Measurements from ENCODE around the gene WDR6. TPM values are rescaled to one million over a fixed set of nuclear protein-coding genes. Genes with fewer than 3 reads are reported as not detected.
A peak's percentile ranks its signal among the peaks of the same experiment; 100 is the strongest.

Gene WDR6
- total and polyA plus RNA-seq, 9 of the 15 experiments (the other 6 are each of a cell fraction or from before 2014, with no cell fraction given): 8.9 to 90.6 (median 44.7) TPM

DNA sequence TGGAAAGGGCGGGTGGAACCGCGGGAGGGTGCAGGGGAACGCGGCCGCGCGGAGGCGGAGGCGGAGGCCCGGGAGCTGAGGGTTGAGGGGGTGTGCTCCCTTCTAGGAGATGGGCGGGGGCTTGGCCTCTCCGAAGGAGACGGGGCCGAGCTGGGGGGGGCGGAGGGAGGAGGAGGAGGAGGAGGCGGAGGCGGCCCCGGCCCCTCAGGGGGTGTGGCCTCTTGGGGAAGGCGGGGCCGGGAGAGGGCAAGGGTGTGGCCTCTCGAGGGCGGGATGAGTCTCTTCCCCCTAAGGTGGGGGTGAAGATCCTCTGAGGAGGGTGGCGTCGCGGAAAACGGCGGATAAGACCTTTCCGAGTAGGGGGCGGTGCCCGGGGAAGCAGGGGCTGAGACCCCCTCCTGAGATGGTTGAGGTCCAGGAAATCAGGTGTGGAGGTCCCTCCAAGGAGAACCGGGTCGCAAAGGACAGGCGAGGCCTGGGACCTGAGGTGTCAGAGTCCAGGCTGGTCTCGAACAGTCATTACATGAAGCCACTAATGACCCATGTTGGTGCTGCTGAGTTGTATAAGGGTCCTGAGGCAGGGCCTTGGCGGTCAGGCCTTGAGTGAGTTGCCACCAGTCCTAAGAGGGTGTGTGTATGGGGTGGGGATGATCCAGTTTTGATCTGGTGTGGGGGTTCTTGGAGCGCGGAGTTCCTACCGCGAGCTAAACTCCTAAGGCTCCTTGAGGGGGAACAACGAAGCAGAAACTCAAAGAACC, 759 bp downstream of the WDR6 start:
- no peaks in the 10 kb centered on the region for H3K9me3 ChIP-seq (replicated peaks; ENCODE audit: control insufficient read depth, insufficient read depth, low read depth, low read length)
- peaks cover 23% of the 10 kb centered on the region; the same call in 2 of the 3 replicates for H3K36me3 ChIP-seq (ENCODE audit: control insufficient read depth, insufficient read depth, low read length)
- peaks cover 8% of the 10 kb centered on the region for H4K20me1 ChIP-seq (replicated peaks; ENCODE audit: control insufficient read depth, insufficient read depth, low read length)
- peak overlapping the region; percentile 97 to 99 for H3K9ac ChIP-seq (ENCODE audit: insufficient read depth in 1 of 2, low read depth in 2 of 2, low read length in 2 of 2)
- H3K79me2 ChIP-seq (ENCODE audit: control insufficient read depth, insufficient read depth, low read length): peaks cover 51% of the 10 kb centered on the region
- intact Hi-C loops (cut with micrococcal nuclease): loop anchor here (2.0 to 5.0 kb wide), 2 partner anchors 19 to 91 kb away; partner anchors contain the start of gene ARIH2
- FAIRE-seq: peak; percentile 70
- H3K27me3 ChIP-seq (ENCODE audit: control insufficient read depth in 2 of 2, insufficient read depth in 2 of 2, low read length in 2 of 2): no peaks in the 10 kb centered on the region
- POLR2A ChIA-PET: interaction anchor here (0.6 to 3.0 kb wide), 12 partner anchors 11 to 740 kb away, joined by 3 to 104 read pairs (median 4); partner anchors contain the start of genes DALRD3, IMPDH2, NDUFAF3 and QRICH1
- BruUV-seq (replicated peaks): TSS peak; percentile 54
- peak overlapping the region; percentile 80 for H3K4me3 ChIP-seq
- H3K27ac ChIP-seq (ENCODE audit: extremely low read depth, low read depth, low read length): peak overlapping the region; percentile 99
- 10% methylated on average over 12 of the region's 41 CpGs for WGBS (ENCODE audit: insufficient coverage, low coverage, missing lambda C conversion rate)
- ATAC-seq: peak; percentile 88
- H3K9me1 ChIP-seq (ENCODE audit: control insufficient read depth, insufficient read depth, low read length): peaks cover 3% of the 10 kb centered on the region
- CTCF ChIA-PET (ENCODE audit: low intra/inter-chr PET ratio): no interaction called here
- peak; percentile 85 to 94 (median 90) for DNase-seq (ENCODE audit: extremely low read depth in 1 of 4, low spot score in 3 of 4)
- in situ Hi-C loops (cut with MboI): no loop called here
- peak overlapping the region; percentile 99 for H2AFZ ChIP-seq (ENCODE audit: low read depth, low read length)
- peak overlapping the region; percentile 94 for H3K4me2 ChIP-seq (ENCODE audit: insufficient read depth, low read length)
- H3K4me1 ChIP-seq (replicated peaks in 1 of 2; ENCODE audit: control insufficient read depth in 2 of 2, insufficient read depth in 2 of 2, low read length in 2 of 2): peaks cover 19 to 48% of the 10 kb centered on the region in 2 experiments; a peak in 4 of 5 replicates
- no peak for TF ChIP-seq ZEB2 (IDR thresholded peaks at IDR 0.05)
- TF ChIP-seq GATAD2A (IDR thresholded peaks at IDR 0.05): no peak
- no peak for TF ChIP-seq NR2F6 (CRISPR knock-in tag; IDR thresholded peaks at IDR 0.05)
- no peak for TF ChIP-seq ZNF830 (CRISPR knock-in tag; IDR thresholded peaks at IDR 0.05)
- TF ChIP-seq KAT7 (CRISPR knock-in tag; IDR thresholded peaks at IDR 0.05; ENCODE audit: borderline replicate concordance): no peak
- 0 out of 2 replicates have a peak, but pooled peaks have one; percentile 1 for TF ChIP-seq JUND (IDR thresholded peaks at IDR 0.05; ENCODE audit: borderline replicate concordance, low read depth, low read length)
- no peak; the same call in 2 of the 3 replicates for TF ChIP-seq JUND (tag; IDR thresholded peaks at IDR 0.05; ENCODE audit: borderline replicate concordance, low read depth, low read length)
- TF ChIP-seq TCF3 (CRISPR knock-in tag; IDR thresholded peaks at IDR 0.05): no peak
- no peak for TF ChIP-seq MTA1 (IDR thresholded peaks at IDR 0.05; ENCODE audit: borderline replicate concordance)
- TF ChIP-seq HCFC1 (IDR thresholded peaks at IDR 0.05; ENCODE audit: low read depth, low read length): no peak
- TF ChIP-seq, protein P1, sequence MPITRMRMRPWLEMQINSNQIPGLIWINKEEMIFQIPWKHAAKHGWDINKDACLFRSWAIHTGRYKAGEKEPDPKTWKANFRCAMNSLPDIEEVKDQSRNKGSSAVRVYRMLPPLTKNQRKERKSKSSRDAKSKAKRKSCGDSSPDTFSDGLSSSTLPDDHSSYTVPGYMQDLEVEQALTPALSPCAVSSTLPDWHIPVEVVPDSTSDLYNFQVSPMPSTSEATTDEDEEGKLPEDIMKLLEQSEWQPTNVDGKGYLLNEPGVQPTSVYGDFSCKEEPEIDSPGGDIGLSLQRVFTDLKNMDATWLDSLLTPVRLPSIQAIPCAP (CRISPR knock-in tag; IDR thresholded peaks at IDR 0.05; ENCODE audit: borderline replicate concordance): no peak
- TF ChIP-seq ZNF764 (CRISPR knock-in tag; IDR thresholded peaks at IDR 0.05; ENCODE audit: low read depth): no peak
- no peak for TF ChIP-seq SRSF7 (optimal IDR thresholded peaks at IDR 0.05; ENCODE audit: low read depth, low read length)
- no peak for TF ChIP-seq MTF1 (CRISPR knock-in tag; IDR thresholded peaks at IDR 0.05; ENCODE audit: borderline replicate concordance)
- peak; percentile 12; the same call in 1 of the 2 replicates for TF ChIP-seq NFRKB (IDR thresholded peaks at IDR 0.05; ENCODE audit: low read depth)
- no peak for TF ChIP-seq ZNF561 (CRISPR knock-in tag; conservative IDR thresholded peaks at IDR 0.05)
- TF ChIP-seq POLR2H (tag; IDR thresholded peaks at IDR 0.05; ENCODE audit: low read depth): no peak
- TF ChIP-seq, protein P2, sequence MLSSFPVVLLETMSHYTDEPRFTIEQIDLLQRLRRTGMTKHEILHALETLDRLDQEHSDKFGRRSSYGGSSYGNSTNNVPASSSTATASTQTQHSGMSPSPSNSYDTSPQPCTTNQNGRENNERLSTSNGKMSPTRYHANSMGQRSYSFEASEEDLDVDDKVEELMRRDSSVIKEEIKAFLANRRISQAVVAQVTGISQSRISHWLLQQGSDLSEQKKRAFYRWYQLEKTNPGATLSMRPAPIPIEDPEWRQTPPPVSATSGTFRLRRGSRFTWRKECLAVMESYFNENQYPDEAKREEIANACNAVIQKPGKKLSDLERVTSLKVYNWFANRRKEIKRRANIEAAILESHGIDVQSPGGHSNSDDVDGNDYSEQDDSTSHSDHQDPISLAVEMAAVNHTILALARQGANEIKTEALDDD (IDR thresholded peaks at IDR 0.05): no peak
- no peak for TF ChIP-seq RUNX1 (IDR thresholded peaks at IDR 0.05; ENCODE audit: low read depth)
- TF ChIP-seq, protein P3, sequence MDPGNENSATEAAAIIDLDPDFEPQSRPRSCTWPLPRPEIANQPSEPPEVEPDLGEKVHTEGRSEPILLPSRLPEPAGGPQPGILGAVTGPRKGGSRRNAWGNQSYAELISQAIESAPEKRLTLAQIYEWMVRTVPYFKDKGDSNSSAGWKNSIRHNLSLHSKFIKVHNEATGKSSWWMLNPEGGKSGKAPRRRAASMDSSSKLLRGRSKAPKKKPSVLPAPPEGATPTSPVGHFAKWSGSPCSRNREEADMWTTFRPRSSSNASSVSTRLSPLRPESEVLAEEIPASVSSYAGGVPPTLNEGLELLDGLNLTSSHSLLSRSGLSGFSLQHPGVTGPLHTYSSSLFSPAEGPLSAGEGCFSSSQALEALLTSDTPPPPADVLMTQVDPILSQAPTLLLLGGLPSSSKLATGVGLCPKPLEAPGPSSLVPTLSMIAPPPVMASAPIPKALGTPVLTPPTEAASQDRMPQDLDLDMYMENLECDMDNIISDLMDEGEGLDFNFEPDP (CRISPR knock-in tag; IDR thresholded peaks at IDR 0.05): no peak
- TF ChIP-seq MTA3 (IDR thresholded peaks at IDR 0.05; ENCODE audit: borderline replicate concordance): peak; percentile 0; the same call in 1 of the 2 replicates
